Stimulated activated CD4-positive, alpha-beta T cell treated with anti-CD3 and anti-CD28 coated beads, TNF-alpha, amount 100 ng/mL, for 24 hours (primary cell): ENCODE data around the gene CFAP298.

Experiments
- DNase-seq, 3 experiments: peaks; one replicate each; pipeline ENCODE4 v3.0.0-alpha.2; 2020; ENCODE audit warnings: low read depth in 3 of 3

CFAP298 gene

DNA sequence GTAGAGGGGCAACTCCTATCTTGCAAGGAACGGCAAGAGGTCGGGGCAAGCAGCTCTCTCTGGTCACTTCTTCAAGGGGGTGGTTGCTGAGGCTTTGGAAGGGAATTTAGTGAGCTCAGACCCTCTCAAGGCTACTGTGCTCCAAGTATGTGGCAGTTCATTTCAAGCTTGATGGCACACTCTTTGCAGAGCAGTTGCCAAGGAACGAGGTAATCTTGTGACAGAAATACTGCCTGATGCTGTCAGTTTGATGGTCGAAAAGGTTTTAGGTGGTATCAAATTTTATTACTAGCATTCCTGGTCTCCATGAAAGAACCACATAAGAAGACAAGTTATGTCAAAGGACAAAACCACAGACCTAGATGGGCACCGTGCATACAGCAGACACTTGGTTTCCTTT is 13.1 kb downstream of the CFAP298 start:
- no peak for DNase-seq

DNA sequence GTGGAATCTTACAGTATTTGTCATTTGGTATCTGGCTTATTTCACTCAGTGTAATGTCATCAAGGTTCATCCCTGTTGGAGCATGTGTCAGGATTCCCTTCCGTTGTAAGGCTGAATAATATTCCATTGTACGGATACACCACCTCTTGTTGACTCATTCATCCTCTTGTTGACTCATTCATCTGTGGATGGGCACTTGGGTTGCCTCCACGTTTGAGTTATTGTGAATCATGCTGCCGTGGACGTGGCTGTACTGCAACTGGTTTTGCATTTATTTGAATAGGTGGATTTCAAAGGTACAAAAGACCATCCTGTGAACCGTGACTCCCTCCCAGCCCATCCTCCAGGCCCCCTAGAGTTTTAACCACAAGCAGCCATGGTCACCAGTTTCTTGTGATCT is 15.0 kb downstream of the CFAP298 start:
- DNase-seq: no peak

DNA sequence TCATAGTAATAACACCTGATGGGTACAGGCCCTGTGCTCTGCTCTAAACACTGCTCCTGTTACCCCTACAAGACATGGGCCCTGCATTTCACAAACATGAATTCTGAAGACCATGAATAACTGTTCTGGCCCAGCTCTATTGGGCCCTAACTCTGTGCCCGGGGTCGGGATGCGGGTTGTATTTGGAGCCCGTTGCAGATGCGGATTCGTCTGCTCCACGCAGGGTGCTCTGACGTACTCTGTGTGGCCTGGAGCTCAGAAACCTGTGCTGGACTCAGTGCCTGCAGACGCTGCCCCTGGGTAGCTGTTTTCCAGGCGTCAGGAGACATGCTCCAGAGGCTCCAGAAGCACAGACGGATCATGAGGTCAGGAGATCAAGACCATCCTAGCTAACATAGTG is 16.7 kb downstream of the CFAP298 start:
- no peak for DNase-seq

DNA sequence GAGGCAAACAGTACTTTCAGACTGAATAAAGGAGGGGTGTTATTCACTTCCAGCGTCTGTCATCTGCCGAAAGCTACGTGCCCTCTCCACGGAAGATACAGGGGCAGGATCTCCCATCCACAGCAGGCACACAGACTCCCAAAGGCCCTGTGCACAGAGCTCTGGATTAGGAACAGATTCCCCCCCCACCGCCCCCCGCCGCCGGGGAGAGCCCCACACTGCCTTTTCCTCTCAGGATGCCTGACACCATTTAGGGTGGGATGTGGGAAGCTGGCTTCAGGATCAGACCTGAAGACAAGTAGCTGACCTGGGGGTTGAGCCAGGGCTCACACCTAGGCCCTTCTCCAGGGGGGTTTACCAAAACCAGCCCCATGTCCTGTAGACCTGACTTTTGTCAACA is 18.5 kb downstream of the CFAP298 start:
- DNase-seq: no peak

DNA sequence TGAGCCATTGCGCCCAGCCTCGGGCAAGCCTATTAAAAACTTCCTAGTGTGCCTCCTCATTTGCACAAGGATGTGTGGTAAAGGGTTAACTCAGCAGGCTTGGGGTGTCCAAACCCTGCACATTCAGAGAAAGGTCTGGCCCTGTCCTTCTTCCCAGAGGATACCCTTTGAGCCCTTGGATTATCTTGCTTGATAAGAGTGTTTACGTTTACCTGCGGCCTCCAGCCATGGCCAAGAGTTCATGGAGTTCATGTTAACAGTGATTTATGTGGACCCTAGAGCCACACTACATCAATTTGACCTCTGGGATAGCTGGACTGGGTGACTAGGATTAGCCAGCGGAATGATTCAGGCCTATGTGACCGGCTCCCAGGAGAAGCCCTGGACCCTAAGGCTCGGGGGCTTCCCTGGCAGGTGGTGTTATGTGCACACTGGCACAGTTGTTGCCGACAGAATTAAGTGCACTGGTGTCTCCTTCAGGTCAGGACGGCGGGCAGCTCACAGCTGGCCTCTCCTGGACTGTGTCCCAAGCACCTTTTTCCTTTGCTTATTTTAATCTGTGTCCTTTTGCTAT is 19.2 kb downstream of the CFAP298 start:
- no peak for DNase-seq

DNA sequence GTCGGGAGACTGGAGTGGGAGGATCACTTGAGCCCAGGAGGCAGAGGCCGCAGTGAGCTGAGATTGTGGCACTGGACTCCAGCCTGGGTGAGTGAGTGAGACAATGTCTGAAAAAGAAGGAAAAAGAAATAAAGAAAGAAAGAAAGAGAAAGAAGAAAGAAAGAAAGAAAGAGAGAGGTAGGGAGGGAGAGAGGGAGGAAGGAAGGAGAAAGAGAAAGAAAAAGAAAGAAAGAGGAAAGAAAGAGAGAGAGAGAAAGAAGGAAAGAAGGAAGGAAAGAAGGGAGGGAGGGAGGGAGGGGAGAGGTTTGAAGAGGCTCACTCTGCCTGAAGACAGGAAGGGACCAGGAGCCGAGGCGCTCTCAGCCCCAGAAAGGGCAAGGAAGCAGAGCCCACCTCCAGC is 22.0 kb downstream of the CFAP298 start:
- no peak for DNase-seq

DNA sequence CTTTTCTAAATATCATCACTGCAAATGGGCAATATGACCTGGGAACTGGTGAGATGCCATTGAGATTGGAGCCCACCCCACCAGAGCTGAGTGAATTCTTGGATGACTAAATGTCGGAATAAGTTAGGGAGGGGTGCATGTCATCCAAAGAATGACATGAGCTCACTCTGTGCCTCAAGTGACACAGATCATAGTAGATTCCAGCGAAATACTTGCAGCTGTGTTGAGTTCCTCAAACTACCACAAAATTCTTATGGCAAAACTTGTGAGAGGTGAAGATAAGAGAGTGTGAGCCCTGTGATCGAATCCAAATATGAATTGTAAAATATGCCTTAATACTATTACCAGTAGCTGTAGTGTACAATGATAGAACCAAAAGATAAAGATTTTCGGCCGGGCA is 24.5 kb downstream of the CFAP298 start:
- DNase-seq: no peak

DNA sequence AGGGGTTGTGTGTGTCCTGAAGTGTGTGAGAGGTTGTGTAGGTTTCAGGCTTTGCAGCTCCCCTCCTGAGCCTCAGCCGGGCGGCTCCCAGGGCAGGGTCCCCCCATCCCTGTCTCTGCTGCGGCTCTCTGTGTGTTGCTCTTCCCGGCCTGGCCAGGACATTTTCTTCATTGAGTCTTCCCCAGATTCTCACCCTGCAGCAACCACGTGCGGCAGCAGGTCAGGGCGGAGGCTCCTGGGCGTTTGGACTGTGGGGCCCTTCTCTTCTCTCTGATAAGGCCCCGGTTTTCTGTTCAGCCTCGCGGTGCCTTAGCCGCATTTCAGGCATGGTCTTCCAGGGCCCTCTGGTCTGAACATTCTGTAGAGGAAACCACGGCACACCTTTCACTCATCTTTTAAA is 25.1 kb downstream of the CFAP298 start:
- DNase-seq: no peak

DNA sequence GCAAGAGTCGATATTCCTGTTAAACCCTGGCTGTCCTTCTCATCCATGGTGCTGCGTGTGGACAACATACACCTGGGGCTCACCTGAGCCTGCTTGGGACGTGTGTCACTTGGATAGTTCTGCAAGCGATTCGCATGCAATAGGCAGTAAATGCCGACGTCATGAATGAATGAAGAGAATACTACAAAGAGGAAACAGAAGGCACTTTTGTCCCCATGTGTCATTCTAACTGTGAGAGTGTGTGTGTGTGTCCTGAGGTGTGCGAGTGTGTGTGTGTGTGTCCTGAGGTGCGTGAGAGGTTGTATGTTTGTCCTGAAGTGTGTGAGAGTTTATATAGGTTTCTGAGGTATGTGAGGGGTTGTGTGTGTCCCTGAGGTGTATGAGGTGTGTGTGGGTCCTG is 26.2 kb downstream of the CFAP298 start:
- no peak for DNase-seq

- no peak for DNase-seq
Measured at GRCh38 chr21:32585042-32585710, 27.0 kb downstream of the CFAP298 start, which contains the start of gene TCP10L. Gene TCP10L, minus strand, starts transcription at chr21:32585523. Its CDS starts 1,219 bp downstream, at chr21:32584304.

- DNase-seq: no peak
Measured at GRCh38 chr21:32584472-32584871, 27.7 kb downstream of the CFAP298 start.

- no peak for DNase-seq
Measured at GRCh38 chr21:32581732-32582131, 30.4 kb downstream of the CFAP298 start.

DNA sequence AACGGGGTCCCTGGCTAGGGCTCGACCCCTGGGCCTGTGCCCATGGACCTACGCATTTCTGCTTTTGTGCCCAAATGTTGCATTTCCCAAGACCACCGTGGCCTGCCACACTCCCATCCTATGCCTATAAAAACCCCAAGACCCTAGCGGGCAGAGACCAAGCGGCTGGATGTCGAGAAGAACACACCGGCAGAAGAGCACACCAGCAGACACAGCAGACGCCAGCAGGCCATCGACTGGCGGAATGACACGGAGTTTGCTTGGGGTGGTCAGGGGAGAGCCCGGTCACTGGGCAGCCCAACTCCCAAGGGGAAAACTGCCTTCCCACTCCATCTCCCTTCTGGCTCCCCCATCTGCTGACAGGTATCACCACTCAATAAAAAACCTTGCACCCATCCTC is 31.2 kb downstream of the CFAP298 start:
- no peak for DNase-seq

DNA sequence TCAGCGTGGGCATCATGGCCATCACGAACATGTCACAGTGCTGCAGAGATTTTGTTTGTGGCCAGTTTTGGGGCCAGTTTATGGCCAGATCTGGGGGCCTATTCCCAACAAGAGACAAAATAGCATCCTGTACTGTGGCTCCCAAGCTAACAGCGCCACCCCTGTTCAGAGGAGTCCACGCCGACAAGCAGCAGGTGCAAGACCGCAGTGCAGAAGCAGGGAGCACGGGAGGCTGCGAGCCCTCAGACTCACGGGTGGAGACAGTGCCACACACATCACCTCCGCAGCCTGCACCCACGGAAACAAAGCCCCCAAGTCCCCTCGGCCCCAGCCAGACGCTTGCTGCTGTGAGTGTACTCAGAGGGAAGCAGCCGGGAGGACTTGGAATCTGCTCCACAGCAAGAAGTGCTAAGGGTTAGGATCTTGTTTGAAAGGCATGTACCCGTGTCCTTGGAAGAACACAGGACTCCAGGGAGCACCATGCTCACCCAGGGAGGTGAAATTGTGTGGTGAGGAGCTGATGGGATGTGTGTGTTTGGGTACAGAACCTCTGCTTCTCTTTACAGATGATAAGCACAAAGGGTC is 34.0 kb downstream of the CFAP298 start:
- DNase-seq: peak in 1 of 3 experiments; percentile 11

GRCh38 chr21:32576011-32576410 is 36.2 kb downstream of the CFAP298 start:
- DNase-seq: no peak

DNA sequence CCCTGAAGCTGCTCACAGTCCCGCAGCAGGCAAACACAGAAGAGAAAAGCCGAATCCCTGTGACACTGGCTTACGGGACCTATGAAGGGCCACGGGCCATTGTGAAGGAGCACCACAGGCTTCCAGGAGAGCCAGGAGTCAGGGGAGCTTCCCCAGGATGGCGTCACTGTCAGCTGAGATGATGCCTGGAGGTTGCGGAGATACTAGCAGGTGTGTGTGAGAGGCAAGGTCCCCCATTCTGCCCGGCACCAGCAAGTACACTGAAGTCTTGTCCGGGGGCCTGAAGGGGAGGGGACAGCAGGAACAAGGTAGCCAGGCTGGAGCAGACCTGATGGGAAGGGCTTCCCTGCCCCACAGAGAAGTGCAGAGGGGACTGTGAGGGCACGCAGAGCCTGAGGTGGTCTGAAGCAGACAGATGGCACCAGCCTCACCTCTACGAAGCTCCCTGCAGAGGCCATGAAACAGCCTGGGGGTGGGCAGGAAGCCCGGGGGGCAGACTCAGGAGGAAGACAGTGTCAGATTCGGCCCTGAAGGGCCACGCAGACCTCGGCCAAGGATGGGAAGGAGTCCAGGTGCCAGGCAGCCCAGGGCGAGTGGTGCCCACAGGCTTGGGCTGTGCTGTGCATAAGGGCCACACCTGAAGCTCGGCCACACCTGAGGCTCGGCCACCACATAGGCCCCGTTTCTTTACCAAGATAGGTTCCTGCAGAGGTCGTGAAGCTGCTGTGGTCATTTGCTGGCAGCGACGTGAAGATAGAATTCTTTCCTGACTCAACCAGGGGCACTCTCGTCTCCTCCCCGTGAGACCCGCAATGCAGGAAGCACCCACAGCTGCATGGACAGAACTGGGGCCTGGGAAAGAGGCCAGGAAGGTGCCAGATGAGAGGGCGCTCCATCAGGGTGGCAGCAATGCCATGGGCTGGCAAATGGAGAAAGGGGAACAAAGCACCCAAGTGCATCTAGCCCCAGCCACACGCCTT is 36.9 kb downstream of the CFAP298 start:
- no peak for DNase-seq

GRCh38 chr21:32572574-32573420 is 39.4 kb downstream of the CFAP298 start:
- DNase-seq: no peak

DNA sequence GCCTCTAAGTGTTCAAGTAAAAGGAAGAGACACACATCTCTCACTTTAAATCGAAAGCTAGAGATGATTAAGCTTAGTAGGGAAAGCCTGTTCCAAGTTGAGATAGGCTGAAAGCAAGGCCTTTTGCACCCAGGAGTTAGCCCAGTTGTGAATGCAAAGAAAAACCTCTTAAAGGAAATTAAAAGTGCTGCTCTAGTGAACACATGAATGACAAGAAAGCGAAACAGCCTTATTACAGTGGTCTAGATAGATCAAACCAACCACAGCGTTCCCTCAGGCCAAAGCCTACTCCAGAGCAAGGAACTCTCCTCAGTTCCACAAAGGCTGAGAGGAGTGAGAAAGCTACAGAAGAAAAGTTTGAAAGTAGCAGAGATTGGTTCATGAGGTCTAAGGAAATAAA is 41.7 kb downstream of the CFAP298 start:
- DNase-seq: no peak

DNA sequence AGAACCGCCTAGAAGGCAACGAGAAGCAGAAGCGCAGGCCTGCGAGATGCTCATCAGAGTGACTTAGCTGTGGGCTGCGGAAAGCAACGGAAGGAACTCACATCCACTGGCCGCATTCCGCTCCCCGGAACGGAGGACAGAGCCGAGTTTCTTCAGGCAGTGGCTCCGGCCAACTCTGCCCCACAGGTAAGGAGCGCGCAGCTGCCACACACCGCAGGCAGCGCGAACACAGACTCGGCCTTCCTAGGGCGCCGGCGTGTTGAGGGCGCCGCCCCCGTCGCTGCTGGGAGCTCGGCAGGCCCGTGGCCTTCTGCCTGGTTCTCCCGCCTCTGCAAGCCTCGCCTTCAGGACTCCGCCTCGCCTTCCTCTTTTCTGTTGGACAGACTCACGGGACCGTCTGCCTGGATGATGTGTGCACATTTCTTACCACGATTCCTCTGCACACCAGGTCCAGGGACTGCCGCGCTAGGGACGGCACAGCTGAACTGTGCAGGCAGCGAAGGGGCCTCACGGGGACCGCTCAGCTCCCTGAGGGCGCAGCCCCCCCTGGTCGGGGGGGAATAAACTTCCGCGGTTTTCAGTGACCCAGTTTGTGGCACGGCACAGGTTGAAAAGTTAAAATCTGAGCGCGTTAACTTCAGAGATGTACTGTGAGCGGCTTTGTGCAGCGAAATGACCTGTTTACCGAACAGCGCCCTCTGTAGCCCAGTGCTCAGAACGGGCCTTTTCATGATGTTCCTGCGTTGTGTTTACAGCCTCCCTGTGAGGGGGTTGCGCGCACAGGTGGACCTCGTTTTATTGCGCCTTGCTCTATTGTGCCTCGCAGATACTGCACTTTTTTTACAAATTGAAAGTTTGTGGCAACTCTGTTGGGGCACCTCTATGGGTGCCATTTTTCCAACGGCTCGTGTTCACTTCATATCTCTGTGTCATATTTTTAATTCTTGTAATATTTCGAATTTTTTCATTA is 42.6 kb downstream of the CFAP298 start:
- peak; percentile 58 to 78 (median 70) for DNase-seq

DNA sequence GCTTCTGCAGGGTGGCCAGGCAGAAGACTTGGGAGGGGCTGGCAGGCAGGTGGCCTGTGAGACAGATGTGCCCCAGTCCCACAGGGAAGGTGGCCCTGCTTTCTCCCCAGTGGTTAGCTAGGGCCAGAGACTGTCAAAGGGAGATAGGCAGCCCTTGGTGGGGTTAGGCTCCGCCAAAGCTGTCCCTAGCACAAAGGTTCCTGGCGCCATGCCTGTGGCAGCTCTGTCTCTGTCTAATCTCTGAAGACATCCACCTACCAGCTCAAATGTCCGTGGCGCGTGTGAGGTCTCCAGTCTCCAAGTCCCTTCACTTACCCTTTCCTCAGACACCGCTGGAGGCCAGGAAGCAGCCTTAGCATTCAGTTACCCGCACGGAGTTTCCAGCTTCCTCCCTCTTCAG is 44.6 kb downstream of the CFAP298 start:
- no peak for DNase-seq
